Omental fat pad (tissue), 4 donors: ENCODE measurements around the gene APLP2. TPM values are rescaled to one million over a fixed set of nuclear protein-coding genes. Genes with fewer than 3 reads are reported as not detected.

ENCODE experiments used
- ATAC-seq: fragments of 150-250 bp; one replicate; pipeline ENCODE4 v1.9.1; 2016; ENCODE audit warnings: mild to moderate bottlenecking, moderate library complexity; ENCODE audit not compliant: low FRiP score
- DNase-seq: peaks from one replicate; pipeline ENCODE4 v3.0.0-alpha.2; 2019; ENCODE audit warnings: low spot score
- CTCF ChIP-seq, 3 donors: fragments of 450-650 bp; IDR thresholded peaks; one replicate each; pipeline ENCODE4 v1.5.1; 2016 to 2017; ENCODE audit warnings: antibody characterized with exemption in 3 of 3, mild to moderate bottlenecking in 3 of 3, moderate library complexity in 2 of 3
- total RNA-seq, 4 donors: library from RNA; depleted of rRNA; stranded (reverse); fragments of >200 nt; gene quantifications; one replicate each; pipeline ENCODE4 v1.1.0, GENCODE V29; 2016

The APLP2 gene
- total RNA-seq, 4 donors from 2014 or later = 288 to 530 (median 485) TPM

- ATAC-seq (no peak), DNase-seq (no peak)
- TF ChIP-seq CTCF (IDR thresholded peaks at IDR 0.05) = no peak
Measured at GRCh38 chr11:130129922-130130321, 60.2 kb downstream of the APLP2 start.

GRCh38 chr11:130131961-130132850 is 62.5 kb downstream of the APLP2 start:
- DNase-seq (no peak), ATAC-seq (peak; percentile 68)
- peak in 1 of 3 donors; percentile 55 for TF ChIP-seq CTCF (IDR thresholded peaks at IDR 0.05)

GRCh38 chr11:130133716-130134115 is 64.0 kb downstream of the APLP2 start:
- no peak for DNase-seq
- no peak for TF ChIP-seq CTCF (IDR thresholded peaks at IDR 0.05)
- ATAC-seq = no peak

- DNase-seq (no peak), ATAC-seq (no peak)
- TF ChIP-seq CTCF (IDR thresholded peaks at IDR 0.05) = no peak
Measured at GRCh38 chr11:130136107-130136506, 66.4 kb downstream of the APLP2 start.

- ATAC-seq (no peak), DNase-seq (no peak)
- TF ChIP-seq CTCF (IDR thresholded peaks at IDR 0.05) = no peak
Measured at GRCh38 chr11:130137999-130138398, 68.3 kb downstream of the APLP2 start.

GRCh38 chr11:130139401-130139800 is 69.7 kb downstream of the APLP2 start:
- TF ChIP-seq CTCF (IDR thresholded peaks at IDR 0.05) = no peak
- DNase-seq (no peak), ATAC-seq (no peak)
